ENCODE measurements around the gene MORN1. TPM values are rescaled to one million over a fixed set of nuclear protein-coding genes. Genes with fewer than 3 reads are reported as not detected.

The MORN1 gene
- total and polyA plus RNA-seq, 10 of the 15 experiments (the other 5 are each of a cell fraction or from before 2014, with no cell fraction given): 0.76 to 7.9 (median 5.5) TPM

DNA sequence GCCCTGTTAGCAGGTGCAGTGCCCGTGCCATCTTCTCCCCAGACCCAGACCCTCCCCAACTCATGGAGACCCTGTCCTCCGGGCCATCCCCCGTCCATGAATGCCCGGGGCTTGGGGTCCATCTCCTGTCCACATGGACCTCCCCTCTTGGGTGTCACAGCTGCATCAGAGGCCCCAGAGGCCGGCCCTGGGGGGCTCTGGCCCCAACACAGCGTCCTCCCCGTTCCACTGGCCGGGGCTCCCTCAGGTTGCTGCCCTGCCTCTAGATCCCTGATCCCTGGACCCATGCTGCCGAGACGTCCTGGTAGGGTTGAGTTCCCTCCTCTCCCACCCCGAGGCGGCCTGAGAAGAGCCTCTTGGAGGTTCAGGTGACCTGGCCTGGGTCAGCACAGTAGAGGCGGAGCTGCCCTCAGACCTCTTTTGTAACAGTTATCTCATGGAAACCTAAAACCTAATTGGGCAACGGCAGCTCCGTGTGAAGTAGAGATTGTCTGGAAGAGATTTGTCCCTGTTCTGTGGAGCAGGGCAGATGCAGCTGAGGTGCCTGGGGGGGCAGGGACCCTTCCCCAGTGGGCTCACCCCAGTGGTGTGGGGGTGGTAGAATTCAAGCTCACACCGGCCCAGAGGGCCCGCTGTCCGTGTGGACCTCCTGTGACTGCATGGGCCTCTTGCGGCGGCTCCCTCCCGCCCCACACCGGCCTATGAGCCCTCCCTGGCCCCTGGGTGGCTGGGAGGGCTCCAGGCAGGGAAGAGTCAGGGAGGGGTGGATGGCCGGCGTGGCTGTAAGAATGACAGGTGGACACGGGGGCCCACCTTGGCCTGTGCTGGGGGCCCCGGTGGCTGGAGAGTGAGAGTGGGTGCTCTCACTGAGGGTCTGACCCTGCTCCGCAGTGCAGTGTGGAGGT, 107.1 kb downstream of the MORN1 start:
- Histone ChIP-seq H3K27me3 (replicated peaks in 1 of 2; ENCODE audit: control insufficient read depth in 2 of 2, insufficient read depth in 2 of 2, low read length in 1 of 2) (no peaks in the 10 kb centered on the region), H4K20me1 (ENCODE audit: control insufficient read depth, insufficient read depth) (no peaks in the 10 kb centered on the region), H3K36me3 (ENCODE audit: control insufficient read depth in 2 of 2, insufficient read depth in 2 of 2, low read length in 1 of 2) (peaks cover 0 to 2% of the 10 kb centered on the region in 2 experiments; a peak in 2 of 4 replicates), H3K27ac (ENCODE audit: control insufficient read depth, insufficient read depth) (no peak overlapping the region), H2AFZ (ENCODE audit: control insufficient read depth, low read depth, low read length) (no peak overlapping the region), H3K79me2 (ENCODE audit: control insufficient read depth, insufficient read depth, low read length) (no peaks in the 10 kb centered on the region), H3K4me1 (ENCODE audit: control insufficient read depth, insufficient read depth, low read length) (no peaks in the 10 kb centered on the region), H3K9ac (ENCODE audit: control insufficient read depth, insufficient read depth, low read length) (no peak overlapping the region), H3K9me3 (replicated peaks; ENCODE audit: control insufficient read depth, insufficient read depth, low read length) (no peaks in the 10 kb centered on the region), H3K4me2 (ENCODE audit: control insufficient read depth, insufficient read depth) (no peak overlapping the region), H3K4me3 (no peak overlapping the region)
- no TSS peak for BruUV-seq (replicated peaks)
- ATAC-seq (no peak), FAIRE-seq (no peak), DNase-seq (ENCODE audit: low read depth, low spot score) (no peak)
- ChIA-PET SMC1A (ENCODE audit: uncharacterized antibody, unreplicated experiment) (no interaction called here), POLR2A (no interaction called here), RAD21 (ENCODE audit: unreplicated experiment) (no interaction called here), CTCF (no interaction called here)
- WGBS (ENCODE audit: insufficient coverage, insufficient replicate concordance, low lambda C conversion rate, missing lambda C conversion rate): 85% methylated on average over 23 of the region's 27 CpGs
- intact Hi-C loops (cut with micrococcal nuclease; ENCODE audit: unreplicated experiment) (no loop called here), in situ Hi-C loops (cut with MboI) (no loop called here)
- TF ChIP-seq ZNF207 (IDR thresholded peaks at IDR 0.05; ENCODE audit: borderline replicate concordance): no peak
- TF ChIP-seq IRF4 (IDR thresholded peaks at IDR 0.05; ENCODE audit: low read depth, low read length): no peak
- no peak for TF ChIP-seq GATAD2B (conservative IDR thresholded peaks at IDR 0.05; ENCODE audit: low read depth)
- TF ChIP-seq, protein P1, sequence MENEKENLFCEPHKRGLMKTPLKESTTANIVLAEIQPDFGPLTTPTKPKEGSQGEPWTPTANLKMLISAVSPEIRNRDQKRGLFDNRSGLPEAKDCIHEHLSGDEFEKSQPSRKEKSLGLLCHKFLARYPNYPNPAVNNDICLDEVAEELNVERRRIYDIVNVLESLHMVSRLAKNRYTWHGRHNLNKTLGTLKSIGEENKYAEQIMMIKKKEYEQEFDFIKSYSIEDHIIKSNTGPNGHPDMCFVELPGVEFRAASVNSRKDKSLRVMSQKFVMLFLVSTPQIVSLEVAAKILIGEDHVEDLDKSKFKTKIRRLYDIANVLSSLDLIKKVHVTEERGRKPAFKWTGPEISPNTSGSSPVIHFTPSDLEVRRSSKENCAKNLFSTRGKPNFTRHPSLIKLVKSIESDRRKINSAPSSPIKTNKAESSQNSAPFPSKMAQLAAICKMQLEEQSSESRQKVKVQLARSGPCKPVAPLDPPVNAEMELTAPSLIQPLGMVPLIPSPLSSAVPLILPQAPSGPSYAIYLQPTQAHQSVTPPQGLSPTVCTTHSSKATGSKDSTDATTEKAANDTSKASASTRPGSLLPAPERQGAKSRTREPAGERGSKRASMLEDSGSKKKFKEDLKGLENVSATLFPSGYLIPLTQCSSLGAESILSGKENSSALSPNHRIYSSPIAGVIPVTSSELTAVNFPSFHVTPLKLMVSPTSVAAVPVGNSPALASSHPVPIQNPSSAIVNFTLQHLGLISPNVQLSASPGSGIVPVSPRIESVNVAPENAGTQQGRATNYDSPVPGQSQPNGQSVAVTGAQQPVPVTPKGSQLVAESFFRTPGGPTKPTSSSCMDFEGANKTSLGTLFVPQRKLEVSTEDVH (IDR thresholded peaks at IDR 0.05; ENCODE audit: low read depth, partially characterized antibody): no peak
- no peak for TF ChIP-seq POLR2A (IDR thresholded peaks at IDR 0.05; ENCODE audit: low read depth, low read length)
- TF ChIP-seq CEBPB (IDR thresholded peaks at IDR 0.05; ENCODE audit: borderline replicate concordance in 1 of 2, low read depth in 2 of 2, low read length in 2 of 2): no peak
- no peak for TF ChIP-seq TBL1XR1 (IDR thresholded peaks at IDR 0.05; ENCODE audit: low read depth, low read length)
- no peak for TF ChIP-seq SMAD1 (IDR thresholded peaks at IDR 0.05; ENCODE audit: low read depth, partially characterized antibody)
- no peak for TF ChIP-seq HDAC6 (IDR thresholded peaks at IDR 0.05; ENCODE audit: unreplicated experiment)
- TF ChIP-seq YY1 (IDR thresholded peaks at IDR 0.05; ENCODE audit: low read depth, low read length): no peak
- no peak for TF ChIP-seq NR2C1 (IDR thresholded peaks at IDR 0.05)
- TF ChIP-seq, protein P2, sequence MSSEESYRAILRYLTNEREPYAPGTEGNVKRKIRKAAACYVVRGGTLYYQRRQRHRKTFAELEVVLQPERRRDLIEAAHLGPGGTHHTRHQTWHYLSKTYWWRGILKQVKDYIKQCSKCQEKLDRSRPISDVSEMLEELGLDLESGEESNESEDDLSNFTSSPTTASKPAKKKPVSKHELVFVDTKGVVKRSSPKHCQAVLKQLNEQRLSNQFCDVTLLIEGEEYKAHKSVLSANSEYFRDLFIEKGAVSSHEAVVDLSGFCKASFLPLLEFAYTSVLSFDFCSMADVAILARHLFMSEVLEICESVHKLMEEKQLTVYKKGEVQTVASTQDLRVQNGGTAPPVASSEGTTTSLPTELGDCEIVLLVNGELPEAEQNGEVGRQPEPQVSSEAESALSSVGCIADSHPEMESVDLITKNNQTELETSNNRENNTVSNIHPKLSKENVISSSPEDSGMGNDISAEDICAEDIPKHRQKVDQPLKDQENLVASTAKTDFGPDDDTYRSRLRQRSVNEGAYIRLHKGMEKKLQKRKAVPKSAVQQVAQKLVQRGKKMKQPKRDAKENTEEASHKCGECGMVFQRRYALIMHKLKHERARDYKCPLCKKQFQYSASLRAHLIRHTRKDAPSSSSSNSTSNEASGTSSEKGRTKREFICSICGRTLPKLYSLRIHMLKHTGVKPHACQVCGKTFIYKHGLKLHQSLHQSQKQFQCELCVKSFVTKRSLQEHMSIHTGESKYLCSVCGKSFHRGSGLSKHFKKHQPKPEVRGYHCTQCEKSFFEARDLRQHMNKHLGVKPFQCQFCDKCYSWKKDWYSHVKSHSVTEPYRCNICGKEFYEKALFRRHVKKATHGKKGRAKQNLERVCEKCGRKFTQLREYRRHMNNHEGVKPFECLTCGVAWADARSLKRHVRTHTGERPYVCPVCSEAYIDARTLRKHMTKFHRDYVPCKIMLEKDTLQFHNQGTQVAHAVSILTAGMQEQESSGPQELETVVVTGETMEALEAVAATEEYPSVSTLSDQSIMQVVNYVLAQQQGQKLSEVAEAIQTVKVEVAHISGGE (CRISPR knock-in tag; IDR thresholded peaks at IDR 0.05): no peak
- TF ChIP-seq BCL11A (IDR thresholded peaks at IDR 0.05; ENCODE audit: low read depth, low read length): no peak
- TF ChIP-seq, protein P3, sequence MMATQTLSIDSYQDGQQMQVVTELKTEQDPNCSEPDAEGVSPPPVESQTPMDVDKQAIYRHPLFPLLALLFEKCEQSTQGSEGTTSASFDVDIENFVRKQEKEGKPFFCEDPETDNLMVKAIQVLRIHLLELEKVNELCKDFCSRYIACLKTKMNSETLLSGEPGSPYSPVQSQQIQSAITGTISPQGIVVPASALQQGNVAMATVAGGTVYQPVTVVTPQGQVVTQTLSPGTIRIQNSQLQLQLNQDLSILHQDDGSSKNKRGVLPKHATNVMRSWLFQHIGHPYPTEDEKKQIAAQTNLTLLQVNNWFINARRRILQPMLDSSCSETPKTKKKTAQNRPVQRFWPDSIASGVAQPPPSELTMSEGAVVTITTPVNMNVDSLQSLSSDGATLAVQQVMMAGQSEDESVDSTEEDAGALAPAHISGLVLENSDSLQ (IDR thresholded peaks at IDR 0.05): no peak
- TF ChIP-seq SIX5 (IDR thresholded peaks at IDR 0.05; ENCODE audit: low read depth, low read length, severe bottlenecking): no peak
- TF ChIP-seq ZSCAN29 (IDR thresholded peaks at IDR 0.05): no peak
- no peak for TF ChIP-seq SIN3A (IDR thresholded peaks at IDR 0.05; ENCODE audit: low read depth, low read length)
- TF ChIP-seq IKZF1 (conservative IDR thresholded peaks at IDR 0.05): no peak
- no peak for TF ChIP-seq FOXM1 (IDR thresholded peaks at IDR 0.05; ENCODE audit: low read depth, low read length)

Measured in GM12878 (cell line).